NB4 (cell line): ENCODE results near the gene TRAK1.

Source experiments
- DNase-seq: peaks from one replicate; pipeline ENCODE4 v3.0.0; 2010; ENCODE audit warnings: low read depth
- H3K4me3 ChIP-seq: one replicate; pipeline ENCODE4 v1.5.1; 2011; ENCODE audit warnings: mild to moderate bottlenecking, low read depth, low read length, moderate library complexity
- MYC ChIP-seq: IDR thresholded peaks from 2 replicates; pipeline ENCODE4 v1.6.1; 2011; ENCODE audit warnings: low read depth, low read length
- POLR2A ChIP-seq: IDR thresholded peaks from 2 replicates; pipeline ENCODE4 v1.6.1; 2011; ENCODE audit warnings: mild to moderate bottlenecking; ENCODE audit not compliant: insufficient read length; ENCODE audit errors: extremely low read depth
- TF ChIP-seq, protein P1 (sequence below): IDR thresholded peaks from one replicate; pipeline ENCODE4 v1.5.1; 2012; ENCODE audit warnings: low read depth, low read length
- TF ChIP-seq, protein P2 (sequence below): IDR thresholded peaks from 2 replicates; pipeline ENCODE4 v1.6.1; 2011; ENCODE audit warnings: low read depth, low read length

Gene TRAK1

DNA sequence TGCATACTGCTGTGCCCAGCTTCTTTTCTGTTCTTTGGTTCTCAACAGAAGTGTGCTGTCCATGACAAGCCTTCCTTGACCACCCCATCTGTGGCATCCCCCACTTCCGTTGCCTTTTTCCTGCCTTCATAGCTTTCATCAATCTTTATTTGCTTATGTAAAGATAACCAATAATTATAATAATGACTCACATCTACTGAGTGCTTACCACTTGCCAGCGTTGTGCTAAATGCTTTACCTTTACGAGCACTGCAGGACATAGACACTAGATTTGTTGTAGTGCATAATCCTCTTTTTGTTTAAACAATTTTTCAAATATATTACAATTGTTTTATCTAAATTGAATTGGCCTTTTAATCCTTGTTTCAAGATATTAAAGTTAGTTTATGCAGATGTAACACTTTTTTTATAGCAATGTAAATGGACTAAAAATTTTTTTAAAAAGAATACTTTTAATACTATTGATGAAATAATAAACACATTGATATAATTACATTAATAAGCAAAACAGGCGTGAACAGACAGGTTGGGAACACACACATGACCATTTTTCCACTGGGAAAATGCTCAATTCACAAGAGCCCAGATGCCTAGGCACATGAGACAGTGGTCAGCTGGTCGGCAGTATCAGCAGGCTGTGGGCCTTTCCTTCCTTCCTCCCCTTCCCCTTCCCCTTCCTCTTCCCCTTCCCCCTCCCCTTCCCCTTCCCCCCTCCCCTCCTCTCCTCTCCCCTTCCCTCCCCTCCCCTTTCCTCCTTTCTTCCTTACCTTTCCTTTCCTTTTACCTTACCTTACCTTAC is 42.5 kb downstream of the TRAK1 start:
- TF ChIP-seq POLR2A: no peak
- TF ChIP-seq MYC: no peak
- TF ChIP-seq, protein P1, sequence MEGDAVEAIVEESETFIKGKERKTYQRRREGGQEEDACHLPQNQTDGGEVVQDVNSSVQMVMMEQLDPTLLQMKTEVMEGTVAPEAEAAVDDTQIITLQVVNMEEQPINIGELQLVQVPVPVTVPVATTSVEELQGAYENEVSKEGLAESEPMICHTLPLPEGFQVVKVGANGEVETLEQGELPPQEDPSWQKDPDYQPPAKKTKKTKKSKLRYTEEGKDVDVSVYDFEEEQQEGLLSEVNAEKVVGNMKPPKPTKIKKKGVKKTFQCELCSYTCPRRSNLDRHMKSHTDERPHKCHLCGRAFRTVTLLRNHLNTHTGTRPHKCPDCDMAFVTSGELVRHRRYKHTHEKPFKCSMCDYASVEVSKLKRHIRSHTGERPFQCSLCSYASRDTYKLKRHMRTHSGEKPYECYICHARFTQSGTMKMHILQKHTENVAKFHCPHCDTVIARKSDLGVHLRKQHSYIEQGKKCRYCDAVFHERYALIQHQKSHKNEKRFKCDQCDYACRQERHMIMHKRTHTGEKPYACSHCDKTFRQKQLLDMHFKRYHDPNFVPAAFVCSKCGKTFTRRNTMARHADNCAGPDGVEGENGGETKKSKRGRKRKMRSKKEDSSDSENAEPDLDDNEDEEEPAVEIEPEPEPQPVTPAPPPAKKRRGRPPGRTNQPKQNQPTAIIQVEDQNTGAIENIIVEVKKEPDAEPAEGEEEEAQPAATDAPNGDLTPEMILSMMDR: no peak
- TF ChIP-seq, protein P2, sequence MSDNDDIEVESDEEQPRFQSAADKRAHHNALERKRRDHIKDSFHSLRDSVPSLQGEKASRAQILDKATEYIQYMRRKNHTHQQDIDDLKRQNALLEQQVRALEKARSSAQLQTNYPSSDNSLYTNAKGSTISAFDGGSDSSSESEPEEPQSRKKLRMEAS: no peak
- DNase-seq: no peak
- no peak overlapping the region for H3K4me3 ChIP-seq

DNA sequence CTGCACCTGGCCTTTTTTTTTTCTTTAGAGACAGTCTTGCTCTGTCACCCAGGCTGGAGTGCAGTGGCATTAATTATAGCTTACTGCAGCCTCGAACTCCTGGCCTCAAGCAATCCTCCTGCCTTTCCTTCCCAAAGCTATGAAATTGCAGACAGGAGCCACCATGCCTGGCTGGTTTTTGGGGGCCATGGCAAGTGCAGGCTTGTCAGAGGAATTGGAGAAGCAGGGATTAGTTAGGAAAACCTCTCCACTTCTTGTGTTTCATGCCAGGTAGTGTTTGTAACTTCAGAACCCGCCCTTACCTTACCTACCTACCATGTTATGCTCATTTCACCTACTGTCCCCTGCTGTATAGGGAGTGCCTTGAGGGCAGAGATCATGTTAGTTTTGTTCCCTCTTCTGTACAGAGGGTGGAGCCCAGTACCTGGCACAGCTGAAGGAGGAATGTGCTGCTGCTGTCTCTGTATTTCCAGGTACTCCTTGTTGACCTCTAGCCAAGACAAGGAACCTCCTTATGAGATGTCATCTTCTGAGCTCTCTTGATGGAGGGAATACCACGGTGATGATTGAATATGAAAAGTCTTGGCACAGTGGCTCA is 43.8 kb downstream of the TRAK1 start:
- no peak for DNase-seq
- H3K4me3 ChIP-seq: no peak overlapping the region
- TF ChIP-seq, protein P1: no peak
- TF ChIP-seq POLR2A: no peak
- no peak for TF ChIP-seq MYC
- TF ChIP-seq, protein P2: no peak

- TF ChIP-seq, protein P2: no peak
- TF ChIP-seq, protein P1: no peak
- TF ChIP-seq POLR2A (no peak), MYC (no peak)
- H3K4me3 ChIP-seq: no peak overlapping the region
- DNase-seq: no peak
Observed at GRCh38 chr3:42139621-42140453, 48.7 kb downstream of the TRAK1 start.

DNA sequence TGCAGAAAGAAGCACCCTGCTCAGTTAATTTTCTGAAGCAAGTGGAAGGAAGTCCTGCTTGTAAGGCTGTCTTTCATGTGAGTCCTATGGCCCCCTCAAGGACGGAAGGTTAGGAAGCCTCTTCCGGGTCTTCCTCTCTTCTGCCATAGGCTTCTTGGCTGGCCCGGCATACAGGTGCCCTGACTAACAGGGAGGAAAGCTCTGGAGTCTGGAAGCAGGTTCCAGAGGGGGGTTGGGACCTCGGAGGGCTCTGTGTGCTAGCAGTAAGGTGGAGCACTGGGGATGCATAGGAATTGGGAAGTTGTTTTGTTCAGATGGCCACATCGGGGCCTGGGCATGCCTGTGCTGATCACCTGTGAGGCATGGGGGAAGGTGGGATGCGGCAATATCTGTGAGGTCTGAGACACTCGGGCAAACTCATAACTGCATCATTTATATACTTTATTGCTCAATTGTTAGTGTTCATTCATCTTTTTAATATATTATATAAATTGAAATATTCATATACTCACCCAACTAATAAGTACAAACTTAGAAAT is 49.6 kb downstream of the TRAK1 start:
- no peak for TF ChIP-seq MYC
- TF ChIP-seq POLR2A: no peak
- TF ChIP-seq, protein P2: no peak
- TF ChIP-seq, protein P1: no peak
- no peak for DNase-seq
- no peak overlapping the region for H3K4me3 ChIP-seq

DNA sequence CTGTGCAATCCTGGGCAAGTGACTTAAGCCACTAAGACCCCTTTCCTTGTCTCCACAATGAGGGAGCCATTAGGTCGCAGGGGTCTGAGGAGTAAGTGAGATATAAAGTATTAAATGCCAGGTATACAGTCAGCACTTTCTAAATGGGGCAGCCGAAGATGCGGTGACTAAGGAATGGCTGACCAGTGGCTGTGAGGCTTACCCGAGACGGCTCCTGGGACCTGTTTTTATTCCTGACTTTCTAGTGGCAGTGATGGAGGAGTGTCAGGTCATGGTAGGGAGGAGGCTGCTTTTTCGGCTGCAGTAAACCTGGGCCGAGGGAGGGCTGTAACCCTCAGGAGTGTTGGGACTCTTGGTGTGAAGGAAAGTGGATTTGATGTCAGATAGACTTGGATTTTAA is 52.3 kb downstream of the TRAK1 start:
- H3K4me3 ChIP-seq: no peak overlapping the region
- TF ChIP-seq, protein P1: no peak
- TF ChIP-seq POLR2A: no peak
- TF ChIP-seq, protein P2: no peak
- no peak for TF ChIP-seq MYC
- no peak for DNase-seq
